D721Med (cell line): ENCODE data around the gene DIPK1A.

Experiments used
- DNase-seq: peaks from one replicate; pipeline ENCODE4 v3.0.0; 2011; ENCODE audit warnings: low spot score; ENCODE audit not compliant: insufficient read length
- FAIRE-seq: peaks from 2 replicates; lab custom pipeline; 2011; peaks lifted over from hg19 to GRCh38; lab: Jason Lieb, UNC
- CTCF ChIP-seq: IDR thresholded peaks from 2 replicates; pipeline ENCODE4 v1.5.1; 2012; ENCODE audit warnings: mild to moderate bottlenecking, control low read depth; ENCODE audit not compliant: insufficient read depth; ENCODE audit errors: missing control alignments

Gene DIPK1A

DNA sequence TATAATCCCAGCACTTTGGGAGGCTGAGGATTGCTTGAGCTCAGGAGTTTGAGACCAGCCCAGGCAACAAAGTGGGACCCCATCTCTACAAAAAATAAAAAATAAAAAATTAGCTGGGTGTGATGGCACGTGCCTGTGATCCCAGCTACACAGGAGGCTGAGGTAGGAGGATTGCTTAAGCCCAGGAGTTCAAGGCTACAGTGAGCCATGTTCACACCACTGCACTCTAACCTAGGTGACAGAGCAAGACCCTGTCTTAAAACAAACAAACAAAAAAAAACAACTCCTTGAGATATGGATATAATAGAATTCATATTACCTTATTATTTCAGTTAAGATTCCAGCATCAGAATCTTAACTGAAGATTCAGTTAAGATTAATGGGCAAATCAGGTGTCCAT lies 77.1 kb downstream of the DIPK1A start:
- FAIRE-seq (no peak), DNase-seq (no peak)
- no peak for TF ChIP-seq CTCF

GRCh38 chr1:92883297-92883696 lies 78.0 kb downstream of the DIPK1A start:
- TF ChIP-seq CTCF: no peak
- FAIRE-seq: no peak
- no peak for DNase-seq

DNA sequence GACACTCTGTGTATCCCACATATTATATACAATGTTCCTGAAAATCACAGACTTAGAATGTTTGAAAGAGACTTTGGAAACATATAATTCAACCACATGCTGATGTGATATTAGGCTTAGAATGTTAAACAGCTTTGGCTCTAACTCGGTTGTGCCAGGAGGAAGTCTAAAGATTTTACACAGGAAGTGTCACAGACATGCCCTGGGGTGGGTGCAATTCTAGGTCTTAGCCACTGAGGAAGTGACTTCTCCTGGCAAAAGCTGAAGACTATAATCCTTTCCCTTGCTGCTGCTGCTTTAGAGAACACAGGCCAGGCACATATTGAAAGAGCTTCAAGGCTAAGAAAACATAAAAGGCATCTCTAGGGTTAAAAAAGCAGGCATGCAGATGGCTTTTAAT lies 78.4 kb downstream of the DIPK1A start:
- no peak for FAIRE-seq
- no peak for TF ChIP-seq CTCF

GRCh38 chr1:92881391-92881790 lies 79.9 kb downstream of the DIPK1A start:
- DNase-seq (no peak), FAIRE-seq (no peak)
- TF ChIP-seq CTCF: no peak

More for the DNA sequence above, 78.4 kb downstream of the DIPK1A start:
- no peak for DNase-seq

GRCh38 chr1:92879316-92879968 lies 81.8 kb downstream of the DIPK1A start:
- no peak for TF ChIP-seq CTCF
- FAIRE-seq (no peak), DNase-seq (no peak)

- DNase-seq (no peak), FAIRE-seq (peak; percentile 6)
- TF ChIP-seq CTCF: no peak
Observed at GRCh38 chr1:92877792-92878191, 83.5 kb downstream of the DIPK1A start.

DNA sequence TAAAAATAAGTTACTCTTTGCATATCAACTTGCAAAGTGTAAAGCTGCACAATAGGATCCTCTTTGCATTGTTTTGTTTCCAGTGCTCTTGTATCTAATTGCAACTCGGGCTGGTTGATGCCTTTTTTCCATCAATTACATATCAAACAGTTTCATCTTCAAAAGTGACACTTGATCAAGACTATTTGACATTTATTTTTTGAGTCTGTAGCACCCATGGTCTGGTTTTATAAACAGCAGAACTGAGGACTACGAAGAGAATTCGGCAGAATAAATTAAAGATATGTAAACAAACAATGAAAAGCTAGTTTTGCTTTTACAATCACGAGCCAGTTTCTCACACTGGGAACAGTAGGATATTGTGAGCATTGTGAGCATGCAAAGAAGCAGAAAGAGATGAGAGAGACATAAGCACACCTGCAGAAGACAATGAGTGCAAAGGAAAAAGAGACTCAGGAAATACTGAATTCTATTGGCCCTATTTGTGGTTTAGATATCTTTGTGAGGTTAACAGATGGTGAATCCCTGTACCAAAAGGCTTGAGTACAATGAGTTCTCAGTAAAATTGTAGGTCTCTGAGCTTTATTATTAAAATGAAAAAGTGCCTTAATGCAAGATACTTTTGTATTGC lies 84.1 kb downstream of the DIPK1A start:
- no peak for DNase-seq
- no peak for FAIRE-seq
- TF ChIP-seq CTCF: no peak
